Panc1 (cell line): ENCODE results near the gene ARHGAP44. TPM values are rescaled to one million over a fixed set of nuclear protein-coding genes. Genes with fewer than 3 reads are reported as not detected.

Experiments used
- ATAC-seq: fragments of 200-7000 bp; cut with Tn5 transposase; 2 replicates; pipeline ENCODE4 v1.9.1; 2020; ENCODE audit warnings: mild to moderate bottlenecking, moderate library complexity
- BruUV-seq: library from RNA; stranded (reverse); fragments of 400-500 nt; replicated peaks from 2 replicates; lab custom pipeline; 2021; lab: Mats Ljungman, UMichigan
- CTCF ChIA-PET: fragments of 300-600 bp; sonication (Branson Sonifier 250); formaldehyde crosslinking; loops from one replicate; lab custom pipeline; 2022; ENCODE audit warnings: antibody characterized with exemption; lab: Charles Lee
- POLR2A ChIA-PET: fragments of 300-600 bp; sonication (Branson Sonifier 250); formaldehyde crosslinking; loops from one replicate; lab custom pipeline; 2022; ENCODE audit warnings: antibody characterized with exemption; lab: Charles Lee
- DNase-seq: peaks from one replicate; pipeline ENCODE4 v3.0.0-alpha.2; 2010; ENCODE audit warnings: low read depth, low spot score
- H3K27ac ChIP-seq: 2 replicates; pipeline ENCODE4 v1.5.1; 2011; ENCODE audit warnings: mild to moderate bottlenecking, low read length, inconsistent platforms
- H3K27me3 ChIP-seq: fragments of 200-500 bp; sonication (Bioruptor generic); 2 replicates; pipeline ENCODE4 v1.6.0; 2014; ENCODE audit warnings: low read length, inconsistent platforms; ENCODE audit not compliant: control insufficient read depth, insufficient read depth
- H3K36me3 ChIP-seq: fragments of 200-500 bp; sonication (Bioruptor generic); 2 replicates; pipeline ENCODE4 v1.5.1; 2014; ENCODE audit warnings: inconsistent platforms, mild to moderate bottlenecking, low read length, moderate library complexity; ENCODE audit not compliant: control insufficient read depth, insufficient read depth
- H3K4me1 ChIP-seq: 2 replicates; pipeline ENCODE4 v1.5.1; 2011; ENCODE audit warnings: inconsistent platforms, mild to moderate bottlenecking, low read length, moderate library complexity; ENCODE audit not compliant: control insufficient read depth, insufficient read depth
- H3K4me3 ChIP-seq, 2 experiments: 2 replicates each; pipeline ENCODE4 v1.5.1; 2011 to 2012; ENCODE audit warnings: low read depth in 2 of 2, low read length in 2 of 2, mild to moderate bottlenecking in 2 of 2, inconsistent platforms in 1 of 2, moderate library complexity in 1 of 2
- H3K9me3 ChIP-seq: fragments of 200-500 bp; sonication (Bioruptor generic); 2 replicates; pipeline ENCODE4 v1.5.1; 2014; ENCODE audit warnings: low read depth, mild to moderate bottlenecking, inconsistent platforms, low read length, moderate library complexity; ENCODE audit not compliant: control insufficient read depth, insufficient read depth
- POLR2AphosphoS5 ChIP-seq: IDR thresholded peaks from 2 replicates; pipeline ENCODE4 v1.6.1; 2012; ENCODE audit warnings: mild to moderate bottlenecking, low read depth, low read length, moderate library complexity
- SIN3A ChIP-seq: IDR thresholded peaks from 2 replicates; pipeline ENCODE4 v1.6.1; 2012; ENCODE audit warnings: low read depth, mild to moderate bottlenecking, low read length, moderate library complexity, borderline replicate concordance; ENCODE audit not compliant: insufficient read depth
- TCF7L2 ChIP-seq: IDR thresholded peaks from 2 replicates; pipeline ENCODE4 v1.6.1; 2011; ENCODE audit warnings: mild to moderate bottlenecking, low read depth, low read length, inconsistent platforms
- in situ Hi-C: cut with HindIII; loops from 2 replicates; pipeline ENCODE4 v1.10.0; 2016; ENCODE audit warnings: low sequenced_read_pairs, low pct_unique_long_range_greater_than_20kb
- intact Hi-C: fragments of 100-400 bp; cut with micrococcal nuclease; formaldehyde crosslinking; loops from one replicate; pipeline ENCODE4 v1.10.0; 2022; ENCODE audit not compliant: unreplicated experiment
- total RNA-seq: library from RNA; stranded (reverse); gene quantifications from one replicate; pipeline ENCODE4 v1.2.1, GENCODE V29; 2021; ENCODE audit not compliant: unreplicated experiment
- TF ChIP-seq, protein P1 (sequence below): fragments of 450-650 bp; IDR thresholded peaks from 2 replicates; pipeline ENCODE4 v1.5.1; 2017; ENCODE audit warnings: mild to moderate bottlenecking
- TF ChIP-seq, protein P2 (sequence below), 2 experiments: IDR thresholded peaks; 2 replicates each; pipeline ENCODE4 v1.6.1; 2011 to 2012; ENCODE audit warnings: low read depth in 2 of 2, control low read depth in 1 of 2, low read length in 1 of 2, mild to moderate bottlenecking in 1 of 2, moderate library complexity in 1 of 2; ENCODE audit not compliant: insufficient read depth in 1 of 2

Gene ARHGAP44
- total RNA-seq, 1 experiment from 2014 or later = 0.80 TPM

GRCh38 chr17:13035420-13035819 is 246.1 kb downstream of the ARHGAP44 start:
- Histone ChIP-seq H3K4me3 (no peak overlapping the region), H3K27ac (no peak overlapping the region), H3K36me3 (no peaks in the 10 kb centered on the region), H3K4me1 (no peaks in the 10 kb centered on the region), H3K27me3 (no peaks in the 10 kb centered on the region), H3K9me3 (no peaks in the 10 kb centered on the region)
- no TSS peak for BruUV-seq
- ChIA-PET POLR2A (no interaction called here), CTCF (no interaction called here)
- no peak for ATAC-seq
- TF ChIP-seq, protein P1, sequence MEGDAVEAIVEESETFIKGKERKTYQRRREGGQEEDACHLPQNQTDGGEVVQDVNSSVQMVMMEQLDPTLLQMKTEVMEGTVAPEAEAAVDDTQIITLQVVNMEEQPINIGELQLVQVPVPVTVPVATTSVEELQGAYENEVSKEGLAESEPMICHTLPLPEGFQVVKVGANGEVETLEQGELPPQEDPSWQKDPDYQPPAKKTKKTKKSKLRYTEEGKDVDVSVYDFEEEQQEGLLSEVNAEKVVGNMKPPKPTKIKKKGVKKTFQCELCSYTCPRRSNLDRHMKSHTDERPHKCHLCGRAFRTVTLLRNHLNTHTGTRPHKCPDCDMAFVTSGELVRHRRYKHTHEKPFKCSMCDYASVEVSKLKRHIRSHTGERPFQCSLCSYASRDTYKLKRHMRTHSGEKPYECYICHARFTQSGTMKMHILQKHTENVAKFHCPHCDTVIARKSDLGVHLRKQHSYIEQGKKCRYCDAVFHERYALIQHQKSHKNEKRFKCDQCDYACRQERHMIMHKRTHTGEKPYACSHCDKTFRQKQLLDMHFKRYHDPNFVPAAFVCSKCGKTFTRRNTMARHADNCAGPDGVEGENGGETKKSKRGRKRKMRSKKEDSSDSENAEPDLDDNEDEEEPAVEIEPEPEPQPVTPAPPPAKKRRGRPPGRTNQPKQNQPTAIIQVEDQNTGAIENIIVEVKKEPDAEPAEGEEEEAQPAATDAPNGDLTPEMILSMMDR = no peak
- TF ChIP-seq, protein P2, sequence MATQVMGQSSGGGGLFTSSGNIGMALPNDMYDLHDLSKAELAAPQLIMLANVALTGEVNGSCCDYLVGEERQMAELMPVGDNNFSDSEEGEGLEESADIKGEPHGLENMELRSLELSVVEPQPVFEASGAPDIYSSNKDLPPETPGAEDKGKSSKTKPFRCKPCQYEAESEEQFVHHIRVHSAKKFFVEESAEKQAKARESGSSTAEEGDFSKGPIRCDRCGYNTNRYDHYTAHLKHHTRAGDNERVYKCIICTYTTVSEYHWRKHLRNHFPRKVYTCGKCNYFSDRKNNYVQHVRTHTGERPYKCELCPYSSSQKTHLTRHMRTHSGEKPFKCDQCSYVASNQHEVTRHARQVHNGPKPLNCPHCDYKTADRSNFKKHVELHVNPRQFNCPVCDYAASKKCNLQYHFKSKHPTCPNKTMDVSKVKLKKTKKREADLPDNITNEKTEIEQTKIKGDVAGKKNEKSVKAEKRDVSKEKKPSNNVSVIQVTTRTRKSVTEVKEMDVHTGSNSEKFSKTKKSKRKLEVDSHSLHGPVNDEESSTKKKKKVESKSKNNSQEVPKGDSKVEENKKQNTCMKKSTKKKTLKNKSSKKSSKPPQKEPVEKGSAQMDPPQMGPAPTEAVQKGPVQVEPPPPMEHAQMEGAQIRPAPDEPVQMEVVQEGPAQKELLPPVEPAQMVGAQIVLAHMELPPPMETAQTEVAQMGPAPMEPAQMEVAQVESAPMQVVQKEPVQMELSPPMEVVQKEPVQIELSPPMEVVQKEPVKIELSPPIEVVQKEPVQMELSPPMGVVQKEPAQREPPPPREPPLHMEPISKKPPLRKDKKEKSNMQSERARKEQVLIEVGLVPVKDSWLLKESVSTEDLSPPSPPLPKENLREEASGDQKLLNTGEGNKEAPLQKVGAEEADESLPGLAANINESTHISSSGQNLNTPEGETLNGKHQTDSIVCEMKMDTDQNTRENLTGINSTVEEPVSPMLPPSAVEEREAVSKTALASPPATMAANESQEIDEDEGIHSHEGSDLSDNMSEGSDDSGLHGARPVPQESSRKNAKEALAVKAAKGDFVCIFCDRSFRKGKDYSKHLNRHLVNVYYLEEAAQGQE (IDR thresholded peaks at IDR 0.05; ENCODE audit: insufficient read depth in 1 of 2, low read depth in 2 of 2, low read length in 1 of 2) = no peak
- TF ChIP-seq SIN3A = no peak
- TF ChIP-seq TCF7L2 = no peak
- TF ChIP-seq POLR2AphosphoS5 = no peak
- no peak for DNase-seq
- intact Hi-C loops = no loop called here
- in situ Hi-C loops = no loop called here

DNA sequence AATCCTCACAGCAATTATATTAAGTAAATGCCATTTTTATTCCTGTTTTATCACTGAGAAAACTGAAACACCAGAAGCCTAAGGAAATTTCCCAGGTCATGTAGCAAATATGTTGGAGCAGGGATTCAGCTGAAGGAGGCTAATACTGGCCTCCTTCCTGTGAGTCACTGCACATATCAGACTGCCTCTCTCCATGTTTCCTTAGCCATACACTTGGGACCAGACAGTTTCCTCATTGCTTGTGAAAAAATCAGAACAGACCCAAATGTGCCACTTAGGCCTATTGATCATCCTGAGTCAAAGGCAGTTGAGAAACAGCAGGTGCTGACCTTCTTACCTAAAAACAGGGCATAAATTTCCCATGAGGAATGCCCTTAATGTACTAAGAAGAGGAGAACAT is 247.5 kb downstream of the ARHGAP44 start:
- H3K4me1 ChIP-seq = no peaks in the 10 kb centered on the region
- DNase-seq (no peak), ATAC-seq (no peak)
- H3K4me3 ChIP-seq = no peak overlapping the region
- no peaks in the 10 kb centered on the region for H3K9me3 ChIP-seq
- TF ChIP-seq TCF7L2 (no peak), SIN3A (no peak), POLR2AphosphoS5 (no peak)
- TF ChIP-seq, protein P1 = no peak
- TF ChIP-seq, protein P2 (IDR thresholded peaks at IDR 0.05; ENCODE audit: insufficient read depth in 1 of 2, low read depth in 2 of 2, low read length in 1 of 2) = no peak
- no peaks in the 10 kb centered on the region; the same call in 1 of the 2 replicates for H3K27me3 ChIP-seq
- ChIA-PET POLR2A (no interaction called here), CTCF (no interaction called here)
- BruUV-seq = no TSS peak
- in situ Hi-C loops = no loop called here
- intact Hi-C loops = no loop called here
- H3K27ac ChIP-seq = no peak overlapping the region
- no peaks in the 10 kb centered on the region for H3K36me3 ChIP-seq
